Activated effector memory CD4-positive, alpha-beta T cell treated with anti-CD3 and anti-CD28 coated beads, Interleukin-2, amount 50 U/mL, for 16 hours (primary cell): ENCODE data around the gene IL15RA.
"Not testable (repeated sequence)": the region's sequence is repeated elsewhere in the genome, so short reads cannot be mapped to it uniquely, and the experiment has no call there.

Experiments
- DNase-seq: peaks from one replicate; pipeline ENCODE4 v3.0.0-alpha.2; 2020

IL15RA gene

DNA sequence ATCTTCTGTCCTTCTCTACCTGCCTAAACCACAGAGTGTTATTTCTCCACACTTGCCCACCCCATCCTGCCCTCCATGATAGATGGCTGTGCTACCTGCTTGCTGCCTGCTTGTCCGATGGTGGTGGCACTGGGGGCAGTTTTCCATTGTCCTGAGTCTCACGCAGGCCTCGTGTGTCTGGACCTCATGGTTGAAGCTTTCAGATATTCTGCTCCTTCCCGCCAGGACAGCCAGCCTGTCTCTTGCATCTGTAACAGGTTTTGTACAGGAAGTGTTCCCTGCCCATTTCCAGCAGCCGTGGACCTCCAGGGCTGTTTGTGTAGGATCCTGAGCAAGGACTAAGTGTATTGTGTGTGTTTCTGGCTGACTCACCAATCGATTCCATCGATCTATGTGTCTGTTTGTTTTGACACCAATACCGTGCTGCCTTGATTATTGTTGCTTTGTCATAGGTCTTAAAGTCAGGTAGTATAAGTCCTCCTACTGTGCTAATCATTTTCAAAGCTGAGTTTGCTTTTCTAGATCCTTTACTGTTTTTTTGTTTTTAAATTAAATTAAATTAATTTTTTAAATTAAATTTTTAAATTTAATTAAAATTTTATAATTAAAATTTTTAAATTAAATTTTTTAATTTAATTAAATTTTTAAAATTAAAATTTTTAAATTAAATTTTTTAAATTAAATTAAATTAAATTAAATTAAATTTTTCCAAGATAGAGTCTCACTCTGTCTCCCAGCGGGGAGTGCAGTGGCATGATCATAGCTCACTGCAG lies 8.5 kb downstream of the IL15RA start:
- DNase-seq = no peak

- no peak for DNase-seq
These were observed 9.2 kb downstream of the IL15RA start for GRCh38 chr10:5968037-5968680.

DNA sequence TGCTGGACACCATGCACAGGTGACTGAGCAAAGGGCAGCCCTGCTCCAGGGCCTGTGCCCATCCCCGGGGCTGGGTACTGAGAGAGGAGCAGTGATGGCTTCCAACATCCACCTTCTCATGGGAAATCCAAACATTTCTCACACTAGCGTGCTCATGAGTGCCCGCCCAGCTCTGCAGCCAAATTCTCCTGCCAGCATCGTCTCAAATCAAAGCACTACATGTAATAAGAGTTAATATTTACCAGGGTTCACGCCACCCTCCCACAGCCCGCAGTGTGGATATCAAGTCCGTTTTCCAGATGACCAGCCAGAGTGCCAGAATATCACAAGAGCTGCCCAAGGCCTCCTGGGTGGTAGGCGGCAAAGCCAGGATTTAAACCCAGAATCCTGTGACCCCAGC lies 12.1 kb downstream of the IL15RA start:
- DNase-seq = no peak

GRCh38 chr10:5964736-5965135 lies 12.6 kb downstream of the IL15RA start:
- DNase-seq = no peak

- no peak for DNase-seq
These were observed 13.8 kb downstream of the IL15RA start for GRCh38 chr10:5963591-5963990.

DNA sequence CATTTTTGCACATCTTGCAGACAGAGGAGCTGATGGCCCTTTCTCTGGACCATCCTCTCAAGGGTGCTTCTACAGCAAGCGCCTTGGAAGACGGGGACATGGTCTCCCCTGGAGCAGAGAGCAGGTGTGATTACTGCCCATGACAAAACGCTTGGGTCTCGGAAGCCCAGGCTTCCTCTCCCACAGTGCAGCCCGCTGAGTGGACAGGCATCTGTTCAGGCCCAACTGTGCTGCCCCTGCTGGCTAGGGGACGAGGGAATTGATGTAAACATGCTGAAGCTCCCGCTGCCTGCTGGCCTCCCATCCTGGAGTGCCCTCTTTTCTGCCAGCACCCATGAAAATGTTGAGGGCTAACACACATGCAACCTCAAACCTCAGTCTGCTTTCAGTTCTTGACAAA lies 14.3 kb downstream of the IL15RA start:
- DNase-seq = no peak

GRCh38 chr10:5962358-5962940 lies 14.9 kb downstream of the IL15RA start:
- DNase-seq = not testable (repeated sequence)

DNA sequence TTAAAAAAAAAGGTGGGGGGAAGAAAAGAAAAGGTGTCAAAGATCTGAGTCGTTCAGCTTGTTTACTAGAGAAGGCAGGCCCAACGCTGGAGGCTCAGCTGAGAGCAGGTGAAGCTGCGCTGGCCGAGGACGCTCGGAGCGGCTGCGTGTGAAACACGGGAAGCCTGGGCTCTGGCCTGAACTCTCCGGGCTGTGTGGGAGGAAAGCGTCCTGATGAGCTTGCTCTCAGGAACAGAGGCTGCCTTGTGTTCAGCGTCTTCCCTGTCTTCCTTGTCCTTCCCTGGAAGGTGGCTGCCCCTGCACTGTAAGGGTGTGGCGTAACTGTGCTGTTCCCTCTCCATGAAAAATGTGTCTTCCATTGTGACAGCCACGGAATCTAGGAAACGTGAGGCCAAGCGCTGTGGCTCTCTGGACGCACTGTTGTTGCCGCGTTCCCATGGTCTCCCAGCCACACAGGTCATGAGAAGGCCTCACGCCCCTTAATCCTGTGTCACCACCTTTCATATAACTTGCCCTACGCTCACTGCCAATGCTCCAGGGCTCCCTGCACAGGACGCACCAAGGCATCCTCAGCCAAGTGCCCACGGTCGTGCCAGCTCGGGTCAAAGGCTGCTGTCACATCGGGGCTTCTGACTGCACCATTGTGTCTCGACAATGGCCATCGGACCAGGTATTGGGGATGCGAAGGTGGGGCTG lies 15.8 kb downstream of the IL15RA start:
- peak; percentile 55 for DNase-seq

DNA sequence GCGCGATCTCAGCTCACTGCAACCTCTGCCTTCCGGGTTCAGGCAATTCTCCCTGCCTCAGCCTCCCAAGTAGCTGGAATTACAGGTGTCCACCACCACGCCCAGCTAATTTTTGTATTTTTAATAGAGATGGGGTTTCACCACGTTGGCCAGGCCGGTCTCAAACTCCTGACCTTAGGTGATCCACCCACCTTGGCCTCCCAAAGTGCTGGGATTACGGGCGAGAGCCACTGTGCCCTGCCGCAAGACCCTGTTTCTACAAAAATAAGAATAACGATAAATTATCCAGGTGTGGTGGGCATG lies 16.4 kb downstream of the IL15RA start:
- peak; percentile 21 for DNase-seq

DNA sequence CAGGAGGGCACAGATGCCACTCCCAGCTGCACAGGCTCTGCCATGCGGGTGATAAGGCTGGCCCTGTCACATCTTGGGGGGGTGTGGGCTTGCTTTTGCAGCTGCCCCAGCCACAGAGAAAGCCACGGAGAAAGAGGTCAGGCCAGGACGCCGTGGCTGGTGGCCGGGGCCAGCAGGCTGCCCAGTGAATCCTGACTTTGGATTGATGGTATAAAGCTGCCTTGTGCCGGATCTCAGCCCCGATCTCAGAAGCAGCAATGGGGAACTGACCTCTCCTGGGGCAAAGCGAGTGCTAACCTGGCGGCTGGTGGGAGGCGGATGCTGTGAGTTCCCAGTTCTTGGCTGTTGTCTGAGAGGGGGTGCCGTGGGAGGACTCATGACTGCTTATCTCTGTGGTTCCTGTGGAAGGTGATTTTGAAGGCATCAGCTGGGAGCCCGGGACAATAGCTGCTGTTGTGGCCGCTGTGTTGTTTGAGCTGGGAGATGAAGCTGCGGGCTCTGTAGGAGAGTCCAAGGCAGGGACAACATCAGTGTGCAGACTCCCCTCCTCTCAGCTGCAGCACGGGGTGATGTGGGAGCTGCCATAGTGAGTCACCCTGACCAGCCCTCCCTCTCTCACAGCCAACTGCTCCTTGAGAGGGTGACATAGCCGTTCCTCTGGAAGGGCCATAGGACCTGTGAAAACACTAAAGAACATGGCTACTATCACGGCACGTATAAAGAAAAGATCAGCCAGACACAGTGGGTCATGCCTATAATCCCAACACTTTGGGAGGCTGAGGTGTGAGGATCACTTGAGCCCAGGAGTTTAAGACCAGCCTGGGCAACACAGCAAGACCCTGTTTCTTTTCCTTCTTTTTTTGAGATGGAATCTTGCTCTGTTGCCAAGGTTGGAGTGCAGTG lies 17.0 kb downstream of the IL15RA start:
- peak; percentile 44 for DNase-seq

DNA sequence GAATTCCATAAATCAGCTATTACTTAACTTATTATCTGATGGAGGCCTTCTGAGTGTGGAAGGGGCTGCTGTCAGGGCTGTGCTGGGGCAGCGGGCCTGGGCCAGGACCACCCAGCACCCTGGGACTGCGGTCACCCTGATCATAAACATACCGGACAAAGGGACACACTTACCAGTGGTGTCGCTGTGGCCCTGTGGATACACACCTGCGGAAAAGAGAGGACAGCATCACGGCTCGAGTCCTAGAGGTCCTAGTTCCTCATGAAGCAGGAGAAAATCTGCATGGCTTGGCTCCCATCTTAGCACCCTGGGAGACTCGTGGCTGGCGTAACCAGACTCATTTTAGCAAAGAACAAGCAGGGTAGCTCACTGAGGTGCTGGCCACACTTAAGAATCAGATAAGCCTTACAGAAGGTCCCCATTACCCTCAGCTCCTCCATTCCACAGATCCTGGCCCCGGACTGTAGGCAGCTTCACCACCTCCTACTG lies 17.7 kb downstream of the IL15RA start:
- peak; percentile 31 for DNase-seq

- peak; percentile 13 for DNase-seq
These were observed 18.2 kb downstream of the IL15RA start for GRCh38 chr10:5959142-5959541.

GRCh38 chr10:5958675-5959074 lies 18.7 kb downstream of the IL15RA start:
- no peak for DNase-seq

DNA sequence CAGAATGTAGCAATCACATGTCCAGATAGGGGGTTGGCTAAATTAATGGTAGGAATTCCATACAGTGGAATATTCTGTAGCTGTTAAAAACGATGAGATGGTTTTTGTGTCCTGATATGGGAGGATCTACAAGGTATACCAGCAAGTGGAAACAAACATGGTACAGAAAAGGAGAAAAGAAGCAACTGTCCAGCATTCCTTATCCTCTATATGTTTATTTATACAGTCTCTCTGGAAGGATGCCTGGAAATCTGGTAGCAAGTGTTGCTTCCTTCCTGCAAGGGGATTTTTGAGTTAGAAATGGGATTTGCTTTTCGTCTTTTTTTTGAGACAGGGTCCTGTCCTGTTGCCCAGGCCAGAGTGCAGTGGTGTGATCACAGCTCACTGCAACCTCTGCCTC lies 19.3 kb downstream of the IL15RA start:
- no peak for DNase-seq

DNA sequence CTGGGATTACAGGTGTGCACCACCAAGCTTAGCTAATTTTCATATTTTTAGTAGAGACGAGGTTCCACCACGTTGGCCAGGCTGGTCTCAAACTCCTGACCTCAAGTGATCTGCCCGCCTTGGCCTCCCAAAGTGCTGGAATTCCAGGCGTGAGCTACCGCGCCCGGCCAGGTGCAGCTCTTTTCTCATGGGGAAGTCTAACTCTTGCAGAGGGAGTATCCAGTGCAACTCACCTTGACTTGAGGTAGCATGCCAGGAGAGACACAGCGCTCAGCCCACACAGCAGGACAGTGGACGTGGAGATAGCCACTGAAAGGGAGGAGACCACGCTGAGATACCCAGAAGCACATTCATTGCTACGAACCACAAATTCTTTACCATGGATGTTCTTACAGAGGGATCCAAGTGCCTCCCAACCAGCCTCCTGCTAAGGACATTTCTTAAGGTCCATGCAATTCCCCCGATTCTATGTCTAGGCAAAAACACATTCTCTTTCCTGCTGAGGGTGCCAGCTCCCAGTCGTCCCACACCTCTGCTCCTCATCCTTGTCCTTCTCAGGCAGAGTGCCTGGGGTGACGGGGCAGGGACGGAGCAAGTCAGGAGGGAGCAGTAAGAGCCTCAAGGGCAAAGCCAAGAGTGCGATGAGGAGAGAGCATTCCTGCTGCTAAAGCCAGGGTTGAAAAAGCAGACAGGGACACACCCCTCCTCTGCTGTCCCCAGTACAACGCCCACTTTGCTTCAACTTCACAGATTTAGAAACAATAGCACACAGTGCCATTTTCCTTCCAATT lies 21.0 kb downstream of the IL15RA start:
- DNase-seq = peak; percentile 19

DNA sequence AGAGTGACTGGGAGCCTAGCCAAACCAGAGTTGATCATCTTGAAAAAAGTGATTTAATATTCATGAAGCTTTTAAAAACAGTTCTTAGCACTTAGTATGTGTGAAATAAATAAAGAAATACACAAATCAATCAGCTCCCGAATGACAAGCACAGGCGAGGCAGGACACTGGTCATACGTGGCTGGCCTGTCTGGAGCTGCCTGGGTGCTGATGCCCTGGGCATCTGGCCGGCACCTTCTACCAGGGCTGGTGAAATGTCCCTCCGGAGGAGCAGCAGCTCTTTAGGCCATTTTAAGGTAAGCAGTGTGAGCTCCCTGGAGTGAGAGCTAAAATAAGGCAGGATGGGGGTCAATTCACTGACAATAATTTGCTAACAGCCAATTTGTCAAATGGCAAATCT lies 23.7 kb downstream of the IL15RA start:
- no peak for DNase-seq

DNA sequence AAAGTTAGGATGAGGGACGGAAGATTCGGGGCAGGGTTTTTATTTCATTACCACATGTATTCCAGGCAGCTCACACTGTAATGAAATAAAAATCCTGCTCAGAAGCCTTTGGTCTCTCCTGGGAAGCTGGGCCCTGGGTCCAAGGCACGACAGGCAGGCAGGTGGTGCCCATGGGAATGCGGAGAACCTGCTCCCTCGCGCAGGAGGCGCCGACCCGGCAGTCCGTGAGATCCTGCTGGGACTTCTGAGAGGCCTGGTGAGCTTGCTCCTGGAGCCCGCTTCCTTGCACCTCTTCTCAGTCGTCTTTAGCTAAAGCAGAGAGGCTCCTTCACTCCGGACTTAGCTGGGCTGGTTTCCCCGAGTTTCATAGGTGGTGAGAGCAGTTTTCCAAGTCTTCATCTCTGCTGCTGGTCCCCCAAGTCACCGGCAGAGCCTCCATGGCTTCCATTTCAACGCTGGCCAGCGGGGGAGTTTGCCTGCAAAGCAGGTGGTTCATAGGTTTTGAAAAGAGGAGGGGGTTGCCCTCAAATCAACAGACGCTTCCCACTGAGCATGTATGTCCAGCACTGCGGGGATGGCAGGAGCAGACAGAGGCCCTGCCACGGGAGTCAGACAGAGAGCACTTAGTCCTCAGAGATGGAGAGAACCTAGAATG lies 24.5 kb downstream of the IL15RA start:
- no peak for DNase-seq

- DNase-seq = no peak
These were observed 25.5 kb downstream of the IL15RA start for GRCh38 chr10:5951721-5952407.

DNA sequence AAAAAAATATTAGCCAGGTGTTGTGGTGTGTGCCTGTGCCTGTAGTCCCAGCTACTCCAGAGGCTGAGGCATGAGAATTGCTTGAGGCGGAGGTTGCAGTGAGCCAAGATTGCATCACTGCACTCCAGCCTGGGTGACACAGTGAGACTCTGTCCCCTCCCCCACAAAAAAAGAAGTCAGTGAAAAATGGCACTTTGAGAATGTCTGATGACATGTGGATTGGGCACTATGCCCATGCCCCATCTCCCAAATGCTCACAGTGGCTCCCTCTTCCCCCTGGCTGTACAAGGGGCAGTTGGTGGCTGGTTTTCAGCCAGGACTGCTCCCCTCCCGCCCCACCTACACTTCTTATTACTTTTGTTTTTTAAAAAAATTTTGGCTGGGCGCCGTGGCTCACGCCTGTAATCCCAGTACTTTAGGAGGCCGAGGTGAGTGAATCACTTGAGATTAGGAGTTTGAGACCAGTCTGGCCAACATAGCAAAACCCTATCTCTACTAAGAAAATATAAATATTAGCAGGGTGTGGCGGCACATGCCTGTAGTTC lies 26.1 kb downstream of the IL15RA start:
- DNase-seq = no peak
